Activated T-cell treated with anti-CD3 and anti-CD28 coated beads for 1 hour (primary cell): Measurements from ENCODE around the gene ACVR2A.

Experiments used
- DNase-seq: peaks from one replicate; pipeline ENCODE4 v3.0.0-alpha.2; 2020; ENCODE audit warnings: low read depth

Gene ACVR2A

GRCh38 chr2:147844697-147845410 is at the start of gene ACVR2A:
Gene ACVR2A (plus strand): TSS chr2:147845029. CDS start chr2:147845153, 124 bp downstream.
- peak; percentile 14 for DNase-seq

- DNase-seq: no peak
Observed at GRCh38 chr2:147800316-147800715, 44.5 kb upstream of the ACVR2A start.

- DNase-seq: no peak
Observed at GRCh38 chr2:147806846-147807245, 38.0 kb upstream of the ACVR2A start.

- DNase-seq: no peak
Observed at GRCh38 chr2:147808520-147808919, 36.3 kb upstream of the ACVR2A start.

- no peak for DNase-seq
Observed at GRCh38 chr2:147810883-147811765, 33.7 kb upstream of the ACVR2A start.

GRCh38 chr2:147818741-147819140 is 26.1 kb upstream of the ACVR2A start:
- no peak for DNase-seq

GRCh38 chr2:147824620-147825019 is 20.2 kb upstream of the ACVR2A start:
- DNase-seq: no peak

- no peak for DNase-seq
Observed at GRCh38 chr2:147826278-147827087, 18.3 kb upstream of the ACVR2A start.

GRCh38 chr2:147827088-147827375 is 17.8 kb upstream of the ACVR2A start:
- no peak for DNase-seq

GRCh38 chr2:147829106-147829505 is 15.7 kb upstream of the ACVR2A start:
- DNase-seq: no peak

- DNase-seq: no peak
Observed at GRCh38 chr2:147836099-147836498, 8.7 kb upstream of the ACVR2A start.

GRCh38 chr2:147843391-147843863 is 1.4 kb upstream of the ACVR2A start:
- no peak for DNase-seq

GRCh38 chr2:147843864-147844696 is 749 bp upstream of the ACVR2A start:
- peak; percentile 79 for DNase-seq

GRCh38 chr2:147845411-147845971 is 662 bp downstream of the ACVR2A start:
- DNase-seq: no peak

GRCh38 chr2:147846412-147847081 is 1.7 kb downstream of the ACVR2A start:
- no peak for DNase-seq

- no peak for DNase-seq
Observed at GRCh38 chr2:147847746-147848391, 3.0 kb downstream of the ACVR2A start.

- DNase-seq: no peak
Observed at GRCh38 chr2:147850838-147851237, 6.0 kb downstream of the ACVR2A start.

GRCh38 chr2:147851244-147851930 is 6.6 kb downstream of the ACVR2A start:
- no peak for DNase-seq

GRCh38 chr2:147854557-147855134 is 9.8 kb downstream of the ACVR2A start:
- DNase-seq: no peak
